A673 (cell line): ENCODE results near the gene KBTBD12. TPM values are rescaled to one million over a fixed set of nuclear protein-coding genes. Genes with fewer than 3 reads are reported as not detected.

Experiments used
- BruUV-seq: library from RNA; stranded (reverse); fragments of 400-500 nt; replicated peaks from 2 replicates; lab custom pipeline; 2021; lab: Mats Ljungman, UMichigan
- CTCF ChIA-PET: fragments of 300-600 bp; sonication (Branson Sonifier 250); formaldehyde crosslinking; loops from one replicate; lab custom pipeline; 2022; ENCODE audit warnings: antibody characterized with exemption; lab: Charles Lee
- POLR2A ChIA-PET: fragments of 300-600 bp; sonication (Branson Sonifier 250); formaldehyde crosslinking; loops from one replicate; lab custom pipeline; 2022; ENCODE audit warnings: antibody characterized with exemption; ENCODE audit not compliant: low non-redundant PET; lab: Charles Lee
- DNase-seq: peaks from one replicate; pipeline ENCODE4 v3.0.0-alpha.2; 2015; ENCODE audit warnings: low spot score
- H3K27ac ChIP-seq: fragments of 200-600 bp; sonication (generic); 2 replicates; pipeline ENCODE4 v1.5.1; 2016; ENCODE audit warnings: mixed run types, low read depth, mild to moderate bottlenecking, mixed read lengths, antibody characterized with exemption, low read length; ENCODE audit not compliant: poor library complexity, severe bottlenecking
- H3K27me3 ChIP-seq: fragments of 200-600 bp; sonication (generic); replicated peaks from 2 replicates; pipeline ENCODE4 v1.6.1; 2017; ENCODE audit warnings: mixed run types, low read depth, mild to moderate bottlenecking, mixed read lengths, antibody characterized with exemption, low read length; ENCODE audit not compliant: insufficient read depth, poor library complexity
- H3K36me3 ChIP-seq: fragments of 200-600 bp; sonication (generic); 2 replicates; pipeline ENCODE4 v1.6.1; 2016; ENCODE audit warnings: mixed run types, mild to moderate bottlenecking, mixed read lengths, antibody characterized with exemption, low read length; ENCODE audit not compliant: insufficient read depth, poor library complexity, severe bottlenecking
- H3K4me1 ChIP-seq: fragments of 200-600 bp; sonication (generic); 2 replicates; pipeline ENCODE4 v1.6.1; 2017; ENCODE audit warnings: mixed run types, mild to moderate bottlenecking, mixed read lengths, antibody characterized with exemption, low read length; ENCODE audit not compliant: insufficient read depth, poor library complexity, severe bottlenecking
- H3K4me3 ChIP-seq: fragments of 200-600 bp; sonication (generic); 2 replicates; pipeline ENCODE4 v1.5.1; 2016; ENCODE audit warnings: low read depth, mixed run types, mild to moderate bottlenecking, mixed read lengths, low read length; ENCODE audit not compliant: poor library complexity, severe bottlenecking
- H3K9me3 ChIP-seq: fragments of 200-600 bp; sonication (generic); 2 replicates; pipeline ENCODE4 v1.6.1; 2016; ENCODE audit warnings: mixed run types, low read depth, mild to moderate bottlenecking, mixed read lengths, antibody characterized with exemption, low read length; ENCODE audit not compliant: poor library complexity, severe bottlenecking
- CTCF ChIP-seq: fragments of 300-800, 200-600 bp; sonication (generic); conservative IDR thresholded peaks from 2 replicates; pipeline ENCODE4 v1.5.1; 2017; ENCODE audit warnings: low read depth, mild to moderate bottlenecking, antibody characterized with exemption, low read length, moderate library complexity, mixed read lengths
- EZH2 ChIP-seq: fragments of 200-600 bp; sonication (generic); IDR thresholded peaks from 2 replicates; pipeline ENCODE4 v1.6.1; 2017; ENCODE audit warnings: borderline replicate concordance, low read depth, mild to moderate bottlenecking, mixed read lengths, antibody characterized with exemption, low read length; ENCODE audit not compliant: poor library complexity, severe bottlenecking
- intact Hi-C: fragments of 100-400 bp; cut with micrococcal nuclease; formaldehyde crosslinking; loops from one replicate; pipeline ENCODE4 v1.10.0; 2022; ENCODE audit not compliant: unreplicated experiment
- total RNA-seq: library from RNA; stranded (reverse); gene quantifications from 2 replicates; pipeline ENCODE4 v1.2.3, GENCODE V29; 2021

KBTBD12 gene
- total RNA-seq, 1 experiment from 2014 or later = not detected

- Histone ChIP-seq H3K36me3 (no peaks in the 10 kb centered on the region), H3K4me1 (no peaks in the 10 kb centered on the region), H3K4me3 (no peak overlapping the region), H3K27me3 (peaks cover 3% of the 10 kb centered on the region), H3K9me3 (no peaks in the 10 kb centered on the region), H3K27ac (no peak overlapping the region)
- ChIA-PET CTCF (no interaction called here), POLR2A (no interaction called here)
- no peak for DNase-seq
- intact Hi-C loops = no loop called here
- TF ChIP-seq EZH2 (no peak), CTCF (no peak)
- no TSS peak for BruUV-seq
Observed at GRCh38 chr3:127900536-127900935, 14.5 kb upstream of the KBTBD12 start.

GRCh38 chr3:127902486-127902885 lies 12.5 kb upstream of the KBTBD12 start:
- ChIA-PET CTCF (no interaction called here), POLR2A (no interaction called here)
- no peak overlapping the region for H3K4me3 ChIP-seq
- no peak for TF ChIP-seq EZH2
- no peak for TF ChIP-seq CTCF
- no TSS peak for BruUV-seq
- no peak overlapping the region for H3K27ac ChIP-seq
- no peak for DNase-seq
- no peaks in the 10 kb centered on the region for H3K36me3 ChIP-seq
- peaks cover 3% of the 10 kb centered on the region for H3K27me3 ChIP-seq
- intact Hi-C loops = no loop called here
- no peaks in the 10 kb centered on the region for H3K9me3 ChIP-seq
- H3K4me1 ChIP-seq = no peaks in the 10 kb centered on the region

GRCh38 chr3:127903611-127904375 lies 11.2 kb upstream of the KBTBD12 start:
- Histone ChIP-seq H3K27ac (no peak overlapping the region), H3K4me3 (no peak overlapping the region), H3K4me1 (no peaks in the 10 kb centered on the region), H3K9me3 (no peaks in the 10 kb centered on the region), H3K36me3 (no peaks in the 10 kb centered on the region), H3K27me3 (peaks cover 5% of the 10 kb centered on the region)
- BruUV-seq = no TSS peak
- ChIA-PET POLR2A (no interaction called here), CTCF (no interaction called here)
- TF ChIP-seq CTCF = no peak
- TF ChIP-seq EZH2 = no peak
- intact Hi-C loops = no loop called here
- DNase-seq = no peak
